ENCODE data around the gene MYO1B. TPM values are rescaled to one million over a fixed set of nuclear protein-coding genes. Genes with fewer than 3 reads are reported as not detected.

Gene MYO1B
- total and polyA plus RNA-seq, 2 of the 4 experiments (the other 2 are of a cell fraction): 57.2 to 116 TPM

- H3K9ac ChIP-seq (ENCODE audit: low read depth, low read length): no peak overlapping the region
- intact Hi-C loops (cut with micrococcal nuclease) (no loop called here), in situ Hi-C loops (cut with MboI; ENCODE audit: low sequenced_read_pairs) (no loop called here), dilution Hi-C loops (cut with HindIII; ENCODE audit: low sequenced_read_pairs, unreplicated experiment) (no loop called here)
- ATAC-seq (ENCODE audit: low read depth): no peak
- H4K91ac ChIP-seq (ENCODE audit: insufficient read depth, low read depth, low read length): no peak overlapping the region; the same call in 1 of the 2 replicates
- H2AK9ac ChIP-seq (replicated peaks; ENCODE audit: low read depth, low read length, poor library complexity): no peak overlapping the region
- TF ChIP-seq NFE2L2 (IDR thresholded peaks at IDR 0.05; ENCODE audit: low read depth, low read length) (no peak), CEBPB (IDR thresholded peaks at IDR 0.05; ENCODE audit: low read depth, low read length) (no peak), RFX5 (IDR thresholded peaks at IDR 0.05; ENCODE audit: low read depth, low read length) (no peak), SMC3 (IDR thresholded peaks at IDR 0.05; ENCODE audit: low read depth, low read length) (no peak), CHD1 (IDR thresholded peaks at IDR 0.05; ENCODE audit: low read depth, low read length) (no peak), RCOR1 (IDR thresholded peaks at IDR 0.05; ENCODE audit: insufficient replicate concordance, low read length) (no peak)
- TF ChIP-seq, protein P1, sequence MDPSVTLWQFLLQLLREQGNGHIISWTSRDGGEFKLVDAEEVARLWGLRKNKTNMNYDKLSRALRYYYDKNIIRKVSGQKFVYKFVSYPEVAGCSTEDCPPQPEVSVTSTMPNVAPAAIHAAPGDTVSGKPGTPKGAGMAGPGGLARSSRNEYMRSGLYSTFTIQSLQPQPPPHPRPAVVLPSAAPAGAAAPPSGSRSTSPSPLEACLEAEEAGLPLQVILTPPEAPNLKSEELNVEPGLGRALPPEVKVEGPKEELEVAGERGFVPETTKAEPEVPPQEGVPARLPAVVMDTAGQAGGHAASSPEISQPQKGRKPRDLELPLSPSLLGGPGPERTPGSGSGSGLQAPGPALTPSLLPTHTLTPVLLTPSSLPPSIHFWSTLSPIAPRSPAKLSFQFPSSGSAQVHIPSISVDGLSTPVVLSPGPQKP (IDR thresholded peaks at IDR 0.05; ENCODE audit: borderline replicate concordance, low read depth, low read length): no peak
- TF ChIP-seq, protein P2, sequence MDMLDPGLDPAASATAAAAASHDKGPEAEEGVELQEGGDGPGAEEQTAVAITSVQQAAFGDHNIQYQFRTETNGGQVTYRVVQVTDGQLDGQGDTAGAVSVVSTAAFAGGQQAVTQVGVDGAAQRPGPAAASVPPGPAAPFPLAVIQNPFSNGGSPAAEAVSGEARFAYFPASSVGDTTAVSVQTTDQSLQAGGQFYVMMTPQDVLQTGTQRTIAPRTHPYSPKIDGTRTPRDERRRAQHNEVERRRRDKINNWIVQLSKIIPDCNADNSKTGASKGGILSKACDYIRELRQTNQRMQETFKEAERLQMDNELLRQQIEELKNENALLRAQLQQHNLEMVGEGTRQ (IDR thresholded peaks at IDR 0.05; ENCODE audit: low read depth, low read length): no peak
- no peak overlapping the region; the same call in 2 of the 3 replicates for H2BK15ac ChIP-seq (ENCODE audit: low read depth, low read length)
- no peaks in the 10 kb centered on the region for H4K20me1 ChIP-seq (ENCODE audit: insufficient read depth, low read length)
- ChIA-PET POLR2A (ENCODE audit: unreplicated experiment) (no interaction called here), CTCF (interaction anchor here (0.5 kb wide), 1 partner anchor 22 kb away, joined by 3 read pairs; no protein-coding TSS in a partner anchor)
- H3K36me3 ChIP-seq (ENCODE audit: control insufficient read depth, insufficient read depth, low read length): peaks cover 2% of the 10 kb centered on the region; the same call in 1 of the 2 replicates
- H3K79me1 ChIP-seq (ENCODE audit: low read depth in 1 of 2, low read length in 2 of 2): peaks cover 0 to 9% of the 10 kb centered on the region in 2 experiments; a peak in 1 of 4 replicates
- no peak for DNase-seq
- H3K18ac ChIP-seq (ENCODE audit: low read depth, low read length): no peak overlapping the region
- 0 out of 2 replicates have a peak, but pooled peaks cover 1% of the 10 kb centered on the region for H3K4me1 ChIP-seq (ENCODE audit: control insufficient read depth, insufficient read depth, low read length)
- no peak overlapping the region for H3K4ac ChIP-seq (ENCODE audit: low read depth, low read length)
- no peak overlapping the region for H3K27ac ChIP-seq (ENCODE audit: insufficient read depth, low read length)
- no peak overlapping the region for H3K4me3 ChIP-seq (ENCODE audit: insufficient read depth, low read depth, low read length)
- H3K9me3 ChIP-seq (ENCODE audit: control insufficient read depth, insufficient read depth, low read length): peaks cover 3% of the 10 kb centered on the region; the same call in 1 of the 2 replicates
- no peak overlapping the region for H3K56ac ChIP-seq (ENCODE audit: extremely low read depth, insufficient read depth, low read length)
- H2BK120ac ChIP-seq (ENCODE audit: low read depth, low read length): no peak overlapping the region
- no TSS peak for BruUV-seq (replicated peaks)
- H3K9me1 ChIP-seq (ENCODE audit: insufficient read depth, low read length): no peaks in the 10 kb centered on the region
- H2BK20ac ChIP-seq (ENCODE audit: low read depth, low read length): no peak overlapping the region
- no peak overlapping the region for H2AK5ac ChIP-seq (ENCODE audit: low read depth, low read length)
- no CpG with 5 or more reads among the region's 4 CpGs for WGBS, 2 experiments (ENCODE audit: extremely low coverage in 2 of 2, insufficient read length in 1 of 2)
- H4K5ac ChIP-seq (ENCODE audit: low read depth, low read length): no peak overlapping the region
- no peak overlapping the region for H3K14ac ChIP-seq (replicated peaks; ENCODE audit: low read depth, low read length)
- no peak overlapping the region for H3K4me2 ChIP-seq (ENCODE audit: low read depth, low read length)
- no peak overlapping the region for H4K8ac ChIP-seq (ENCODE audit: low read depth in 2 of 2, low read length in 2 of 2)
- no peak overlapping the region for H2AFZ ChIP-seq (replicated peaks; ENCODE audit: low read length, poor library complexity)
- no peak overlapping the region for H3K23ac ChIP-seq (ENCODE audit: low read depth, low read length)
- H2BK5ac ChIP-seq (ENCODE audit: low read depth, low read length, poor library complexity, severe bottlenecking): no peak overlapping the region
- H3K27me3 ChIP-seq (ENCODE audit: control insufficient read depth, insufficient read depth, low read length): no peaks in the 10 kb centered on the region
These were observed 3.8 kb upstream of the MYO1B start for GRCh38 chr2:191241418-191241817.

All from IMR-90 (cell line).